Cardiac muscle cell (in vitro differentiated cells and primary cell): ENCODE results near the gene GEMIN5. TPM values are rescaled to one million over a fixed set of nuclear protein-coding genes. Genes with fewer than 3 reads are reported as not detected.

Experiments
- DNase-seq, 2 donors: peaks; one replicate each; pipeline versions ENCODE4 v3.0.0 to v3.0.0-alpha.2; 2010 to 2017; ENCODE audit warnings: low read depth in 1 of 2, low spot score in 1 of 2
- H3K27ac ChIP-seq: fragments of 200-600 bp; sonication (generic); 2 replicates; pipeline ENCODE4 v1.5.1; 2016
- H3K27me3 ChIP-seq: fragments of 200-600 bp; sonication (generic); 2 replicates; pipeline ENCODE4 v1.6.0; 2016; ENCODE audit warnings: control low read depth
- H3K36me3 ChIP-seq: fragments of 200-600 bp; sonication (generic); 2 replicates; pipeline ENCODE4 v1.5.1; 2016; ENCODE audit warnings: control low read depth
- H3K4me1 ChIP-seq: fragments of 200-600 bp; sonication (generic); 2 replicates; pipeline ENCODE4 v1.8.1; 2017; ENCODE audit warnings: low read depth, mild to moderate bottlenecking, mixed run types
- H3K4me3 ChIP-seq: fragments of 200-600 bp; sonication (generic); 2 replicates; pipeline ENCODE4 v1.5.1; 2016; ENCODE audit warnings: mild to moderate bottlenecking
- H3K9me3 ChIP-seq: fragments of 200-600 bp; sonication (generic); 2 replicates; pipeline ENCODE4 v1.5.1; 2017; ENCODE audit warnings: low read depth, mild to moderate bottlenecking, control low read depth
- CTCF ChIP-seq: IDR thresholded peaks from 2 replicates; pipeline ENCODE4 v1.5.1; 2012; ENCODE audit warnings: low read depth, mild to moderate bottlenecking, low read length
- polyA plus RNA-seq: library from polyadenylated mRNA; unstranded; fragments of >200 nt; fragmentation: Nextera tagmentation; extraction: Ambion mirVana; gene quantifications from 2 replicates; pipeline ENCODE4 v1.2.1, GENCODE V29; 2016
- total RNA-seq: library from RNA; depleted of rRNA; stranded (reverse); fragments of >200 nt; gene quantifications from 2 replicates; pipeline ENCODE4 v1.2.3, GENCODE V29; 2016

The GEMIN5 gene
- total and polyA plus RNA-seq, 2 experiments from 2014 or later: 10.8 to 17.4 TPM

- TF ChIP-seq CTCF: no peak
- H3K36me3 ChIP-seq: peaks cover 13% of the 10 kb centered on the region
- no peaks in the 10 kb centered on the region for H3K4me1 ChIP-seq
- H3K27ac ChIP-seq: no peak overlapping the region
- no peaks in the 10 kb centered on the region for H3K9me3 ChIP-seq
- no peak for DNase-seq
- no peak overlapping the region for H3K4me3 ChIP-seq
- no peaks in the 10 kb centered on the region for H3K27me3 ChIP-seq
Observed at GRCh38 chr5:154966874-154967273, 28.9 kb upstream of the GEMIN5 start.

- Histone ChIP-seq H3K27me3 (no peaks in the 10 kb centered on the region), H3K4me3 (no peak overlapping the region), H3K4me1 (no peaks in the 10 kb centered on the region), H3K9me3 (no peaks in the 10 kb centered on the region), H3K36me3 (peaks cover 14% of the 10 kb centered on the region), H3K27ac (no peak overlapping the region)
- peak in 1 of 2 donors; percentile 30 for DNase-seq
- no peak for TF ChIP-seq CTCF
Observed at GRCh38 chr5:154966081-154966841, 28.2 kb upstream of the GEMIN5 start.

- no peak for DNase-seq
- Histone ChIP-seq H3K27me3 (no peaks in the 10 kb centered on the region), H3K4me3 (no peak overlapping the region), H3K27ac (no peak overlapping the region), H3K9me3 (no peaks in the 10 kb centered on the region), H3K36me3 (peaks cover 34% of the 10 kb centered on the region), H3K4me1 (no peaks in the 10 kb centered on the region)
- no peak for TF ChIP-seq CTCF
Observed at GRCh38 chr5:154962494-154962893, 24.5 kb upstream of the GEMIN5 start.

GRCh38 chr5:154956712-154957111 is 18.7 kb upstream of the GEMIN5 start:
- TF ChIP-seq CTCF: no peak
- Histone ChIP-seq H3K9me3 (no peaks in the 10 kb centered on the region), H3K36me3 (peaks cover 34% of the 10 kb centered on the region), H3K4me3 (no peak overlapping the region), H3K27ac (no peak overlapping the region), H3K4me1 (no peaks in the 10 kb centered on the region), H3K27me3 (no peaks in the 10 kb centered on the region)
- no peak for DNase-seq

GRCh38 chr5:154949781-154950180 is 11.8 kb upstream of the GEMIN5 start:
- H3K36me3 ChIP-seq: no peaks in the 10 kb centered on the region
- H3K27ac ChIP-seq: no peak overlapping the region
- TF ChIP-seq CTCF: no peak

More at GRCh38 chr5:154949781-154950180, 11.8 kb upstream of the GEMIN5 start:
- DNase-seq: no peak
- Histone ChIP-seq H3K9me3 (no peaks in the 10 kb centered on the region), H3K4me1 (no peaks in the 10 kb centered on the region), H3K4me3 (no peak overlapping the region), H3K27me3 (no peaks in the 10 kb centered on the region)
